ENCODE data around the gene RASGRP2.

RASGRP2 gene

DNA sequence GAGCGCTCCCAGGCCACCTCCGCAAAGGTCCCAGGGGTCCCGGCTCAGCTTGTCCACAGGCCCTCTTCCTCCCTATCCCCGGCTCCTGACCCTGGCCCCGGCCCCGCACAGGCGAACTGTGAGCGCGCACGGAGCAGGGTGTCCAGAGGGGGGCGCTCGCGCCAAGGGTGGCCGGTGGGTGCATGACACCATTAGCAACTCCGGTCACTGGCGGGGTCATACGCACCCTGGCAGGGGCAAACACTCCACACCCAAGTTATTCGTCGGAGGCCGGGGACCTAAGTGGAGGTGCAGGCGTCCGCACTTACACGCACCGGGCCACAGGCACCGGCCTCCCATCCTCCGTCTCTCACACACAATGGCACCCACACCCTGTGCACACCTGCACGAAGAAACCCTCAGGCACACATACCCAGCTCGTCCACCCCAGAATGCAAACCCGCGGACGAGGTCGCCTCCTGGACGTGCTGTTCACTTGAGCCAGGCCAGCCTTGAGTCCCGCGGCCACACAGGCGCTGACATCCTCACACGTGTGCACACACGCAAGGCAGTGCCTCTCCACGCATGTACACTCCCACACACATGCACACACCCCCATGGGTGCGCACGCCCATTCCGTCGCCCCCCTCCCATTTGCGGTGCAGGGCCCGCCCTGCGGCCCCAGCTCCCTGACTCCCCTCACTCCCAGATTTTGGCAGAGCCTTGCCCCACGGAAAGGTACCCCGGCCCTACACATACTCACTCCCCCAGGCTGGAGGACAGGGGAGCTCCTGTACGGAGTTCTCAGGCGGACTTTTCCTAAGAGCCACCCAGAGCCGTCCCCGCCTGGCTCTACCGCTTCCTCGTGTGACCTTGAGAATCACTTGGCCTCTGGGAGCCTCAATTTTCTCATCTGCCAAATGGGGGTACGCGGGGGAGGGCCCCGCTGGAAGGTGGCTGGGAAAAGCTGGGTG lies at the start of gene RASGRP2:
Gene RASGRP2 (minus strand): TSS at position 552 of the 953 bp plus-strand sequence. CDS start 1,276 bp downstream, outside the sequence.
- H3K9me3 ChIP-seq (ENCODE audit: control insufficient read depth, insufficient read depth, low read length) = no peaks in the 10 kb centered on the region
- peaks cover 12% of the 10 kb centered on the region; the same call in 1 of the 2 replicates for H3K4me1 ChIP-seq (ENCODE audit: insufficient read depth, low read length)
- H3K9ac ChIP-seq (ENCODE audit: low read depth, low read length) = peak within 1 kb of the TSS; percentile 87
- H3K36me3 ChIP-seq (ENCODE audit: insufficient read depth, low read length) = no peaks in the 10 kb centered on the region

DNA sequence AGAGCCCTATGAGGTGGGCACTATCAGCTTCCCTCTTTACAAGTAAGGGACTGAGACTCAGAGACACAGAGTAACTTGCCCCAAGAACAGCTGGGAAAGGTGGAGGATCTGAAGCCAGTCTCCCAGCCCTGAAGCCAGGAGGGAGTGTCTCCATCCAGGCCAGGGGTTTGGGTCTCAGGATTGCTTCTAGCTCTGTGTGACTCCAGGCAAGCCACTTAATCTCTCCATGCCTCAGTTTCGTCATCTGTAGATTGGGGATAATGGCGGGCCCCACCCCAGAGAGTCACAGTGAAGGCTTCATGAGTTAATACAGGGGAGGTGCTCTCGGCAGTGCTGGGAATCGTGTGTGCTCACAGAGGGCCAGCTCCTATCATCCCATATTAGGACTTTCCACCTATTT lies 48.5 kb upstream of the RASGRP2 start:
- Histone ChIP-seq H3K4me1 (ENCODE audit: insufficient read depth, low read length) (no peaks in the 10 kb centered on the region), H3K9me3 (ENCODE audit: control insufficient read depth, insufficient read depth, low read length) (no peaks in the 10 kb centered on the region), H3K36me3 (ENCODE audit: insufficient read depth, low read length) (no peaks in the 10 kb centered on the region), H3K9ac (ENCODE audit: low read depth, low read length) (no peak overlapping the region)

DNA sequence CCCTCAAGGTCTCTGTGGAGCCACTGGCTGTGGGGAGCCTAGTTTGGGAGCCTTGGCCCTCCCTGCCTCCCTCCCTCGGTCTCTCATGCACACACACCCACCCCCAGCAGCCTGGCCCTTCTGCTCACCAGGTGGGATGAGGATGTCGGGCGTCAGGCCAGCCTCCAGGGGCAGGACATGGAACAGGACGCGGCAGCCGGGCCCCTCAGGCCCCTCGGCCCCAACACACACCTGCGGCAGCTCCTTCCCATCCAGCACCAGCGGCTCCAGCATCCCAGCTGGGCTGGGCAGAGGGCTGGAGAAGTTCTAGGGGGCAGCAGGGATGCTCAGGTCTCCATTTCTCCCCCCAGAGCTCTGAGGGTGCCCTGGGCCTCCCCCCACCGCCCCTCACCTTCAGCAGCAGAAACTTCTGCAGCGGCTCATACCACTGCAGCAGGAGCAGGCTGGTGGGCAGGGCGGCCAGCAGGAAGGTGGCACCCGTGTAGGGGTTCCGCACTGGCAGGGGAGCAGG lies 47.9 kb upstream of the RASGRP2 start:
- Histone ChIP-seq H3K9ac (ENCODE audit: low read depth, low read length) (no peak overlapping the region), H3K9me3 (ENCODE audit: control insufficient read depth, insufficient read depth, low read length) (no peaks in the 10 kb centered on the region), H3K4me1 (ENCODE audit: insufficient read depth, low read length) (no peaks in the 10 kb centered on the region), H3K36me3 (ENCODE audit: insufficient read depth, low read length) (no peaks in the 10 kb centered on the region)

GRCh38 chr11:64790205-64791095 lies 46.5 kb upstream of the RASGRP2 start:
- no peaks in the 10 kb centered on the region for H3K36me3 ChIP-seq (ENCODE audit: insufficient read depth, low read length)
- H3K9me3 ChIP-seq (ENCODE audit: control insufficient read depth, insufficient read depth, low read length) = no peaks in the 10 kb centered on the region
- H3K9ac ChIP-seq (ENCODE audit: low read depth, low read length) = no peak overlapping the region
- H3K4me1 ChIP-seq (ENCODE audit: insufficient read depth, low read length) = no peaks in the 10 kb centered on the region

- no peaks in the 10 kb centered on the region for H3K9me3 ChIP-seq (ENCODE audit: control insufficient read depth, insufficient read depth, low read length)
- H3K4me1 ChIP-seq (ENCODE audit: insufficient read depth, low read length) = no peaks in the 10 kb centered on the region
- no peaks in the 10 kb centered on the region for H3K36me3 ChIP-seq (ENCODE audit: insufficient read depth, low read length)
- no peak overlapping the region for H3K9ac ChIP-seq (ENCODE audit: low read depth, low read length)
Measured at GRCh38 chr11:64789331-64790204, 45.6 kb upstream of the RASGRP2 start.

DNA sequence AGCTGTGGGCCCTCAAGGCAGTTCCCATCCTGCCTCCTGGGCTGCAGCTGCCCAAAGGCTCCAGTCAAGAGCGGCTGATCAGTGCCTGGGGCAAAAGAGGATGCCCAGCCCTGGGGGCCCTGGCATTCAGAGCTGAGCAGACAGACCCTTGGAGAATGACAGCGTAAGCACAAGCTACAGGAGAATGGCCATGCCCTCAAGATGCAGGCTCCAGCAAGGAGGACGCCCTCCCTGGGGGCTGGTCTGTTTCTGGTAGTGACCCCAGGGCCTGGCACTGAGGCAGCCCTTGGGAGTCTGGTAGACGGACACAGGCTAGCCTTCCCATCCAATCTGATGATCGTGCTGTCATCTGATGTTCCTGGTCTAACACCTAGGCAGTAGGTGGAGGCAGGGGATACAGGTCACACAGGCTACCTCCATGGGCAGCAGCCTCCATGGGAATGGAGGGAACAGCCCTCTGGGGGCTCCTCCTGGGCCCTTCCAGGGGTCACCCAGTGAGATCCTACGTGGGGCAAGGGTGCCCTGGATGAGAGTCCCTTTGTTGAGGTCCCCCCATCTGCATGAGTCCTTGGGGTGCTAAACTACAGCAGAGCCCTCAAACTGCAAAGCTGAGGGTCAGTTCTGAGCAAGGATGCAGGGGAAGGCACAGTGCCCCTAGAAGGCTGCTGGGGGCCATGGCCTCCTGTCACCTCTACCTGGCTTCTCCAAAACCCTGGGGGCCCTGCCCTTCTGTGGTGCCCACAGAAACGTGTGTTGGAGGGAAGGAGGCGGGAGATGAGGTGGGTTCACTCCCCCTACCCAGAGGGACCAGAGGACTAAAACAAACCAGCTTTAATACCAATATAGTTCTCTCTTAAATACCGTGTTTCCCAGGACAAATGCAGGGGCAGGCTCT lies 44.6 kb upstream of the RASGRP2 start:
- no peaks in the 10 kb centered on the region for H3K4me1 ChIP-seq (ENCODE audit: insufficient read depth, low read length)
- H3K36me3 ChIP-seq (ENCODE audit: insufficient read depth, low read length) = no peaks in the 10 kb centered on the region
- no peaks in the 10 kb centered on the region for H3K9me3 ChIP-seq (ENCODE audit: control insufficient read depth, insufficient read depth, low read length)
- no peak overlapping the region for H3K9ac ChIP-seq (ENCODE audit: low read depth, low read length)

- Histone ChIP-seq H3K36me3 (ENCODE audit: insufficient read depth, low read length) (no peaks in the 10 kb centered on the region), H3K9ac (ENCODE audit: low read depth, low read length) (no peak overlapping the region), H3K9me3 (ENCODE audit: control insufficient read depth, insufficient read depth, low read length) (no peaks in the 10 kb centered on the region), H3K4me1 (ENCODE audit: insufficient read depth, low read length) (no peaks in the 10 kb centered on the region)
Measured at GRCh38 chr11:64787526-64788320, 43.8 kb upstream of the RASGRP2 start.

DNA sequence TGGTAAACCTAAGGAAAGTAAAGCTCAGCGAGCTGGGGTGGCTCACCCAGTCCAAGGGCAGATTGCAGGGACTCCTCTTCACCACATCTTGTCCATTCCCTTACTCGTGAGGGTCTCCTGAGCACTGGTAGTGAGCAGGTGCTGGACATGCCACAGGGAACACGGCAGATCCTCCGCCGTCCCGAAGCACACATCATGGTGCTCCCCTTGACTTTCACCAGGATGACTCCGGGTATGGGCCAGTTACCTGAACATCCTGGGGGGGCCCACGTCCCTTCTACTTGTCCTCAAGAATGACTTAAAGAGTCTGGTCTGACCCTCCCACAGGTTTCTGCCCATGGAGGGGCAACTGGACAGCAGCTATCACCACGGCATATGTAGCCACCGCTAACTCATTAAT lies 42.4 kb upstream of the RASGRP2 start:
- H3K9ac ChIP-seq (ENCODE audit: low read depth, low read length) = no peak overlapping the region
- no peaks in the 10 kb centered on the region for H3K4me1 ChIP-seq (ENCODE audit: insufficient read depth, low read length)
- H3K36me3 ChIP-seq (ENCODE audit: insufficient read depth, low read length) = no peaks in the 10 kb centered on the region
- no peaks in the 10 kb centered on the region for H3K9me3 ChIP-seq (ENCODE audit: control insufficient read depth, insufficient read depth, low read length)

- H3K9me3 ChIP-seq (ENCODE audit: control insufficient read depth, insufficient read depth, low read length) = no peaks in the 10 kb centered on the region
- no peak overlapping the region for H3K9ac ChIP-seq (ENCODE audit: low read depth, low read length)
- H3K4me1 ChIP-seq (ENCODE audit: insufficient read depth, low read length) = no peaks in the 10 kb centered on the region
- no peaks in the 10 kb centered on the region for H3K36me3 ChIP-seq (ENCODE audit: insufficient read depth, low read length)
Measured at GRCh38 chr11:64784813-64785581, 41.1 kb upstream of the RASGRP2 start.

- H3K9ac ChIP-seq (ENCODE audit: low read depth, low read length) = peak within 1 kb of the TSS; percentile 84
- H3K36me3 ChIP-seq (ENCODE audit: insufficient read depth, low read length) = peaks cover 27% of the 10 kb centered on the region
- H3K4me1 ChIP-seq (ENCODE audit: insufficient read depth, low read length) = no peaks in the 10 kb centered on the region; the same call in 1 of the 2 replicates
- H3K9me3 ChIP-seq (ENCODE audit: control insufficient read depth, insufficient read depth, low read length) = no peaks in the 10 kb centered on the region
Measured at GRCh38 chr11:64778473-64779298, 34.7 kb upstream of the RASGRP2 start, which contains the start of gene SF1. TSS of gene SF1 (minus strand) at chr11:64778542. CDS start at chr11:64778392, 150 bp downstream.

DNA sequence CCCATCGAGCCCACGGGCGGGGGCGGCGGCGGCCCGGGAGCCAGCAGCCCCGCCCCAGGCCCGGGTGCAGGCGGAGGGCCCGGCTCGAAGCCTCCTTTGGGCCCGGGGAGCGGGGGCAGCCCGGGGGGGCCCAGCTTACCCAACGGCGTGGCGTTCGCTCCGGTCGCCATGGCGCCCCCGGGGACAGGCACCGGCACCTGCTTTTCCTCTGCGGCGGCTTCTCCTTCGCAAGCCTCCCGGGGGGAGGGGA lies 34.2 kb upstream of the RASGRP2 start:
- Histone ChIP-seq H3K4me1 (ENCODE audit: insufficient read depth, low read length) (no peaks in the 10 kb centered on the region; the same call in 1 of the 2 replicates), H3K9ac (ENCODE audit: low read depth, low read length) (peak overlapping the region; percentile 72), H3K36me3 (ENCODE audit: insufficient read depth, low read length) (peaks cover 32% of the 10 kb centered on the region), H3K9me3 (ENCODE audit: control insufficient read depth, insufficient read depth, low read length) (no peaks in the 10 kb centered on the region)
